Dendritic cell treated with granulocyte-macrophage colony-stimulating factor and Interleukin-4, amounts not matched to agents 40 ng/mL and 50 ng/mL, for 4 days (primary cell): Measurements from ENCODE around the gene ARHGEF12.

Experiments
- H3K27ac Mint-ChIP-seq: one replicate; pipeline ENCODE4 v1.8.0; 2022; ENCODE audit warnings: mild to moderate bottlenecking, mixed read lengths
- H3K27me3 Mint-ChIP-seq: one replicate; pipeline ENCODE4 v1.8.0; 2022; ENCODE audit warnings: mild to moderate bottlenecking, mixed read lengths
- H3K36me3 Mint-ChIP-seq: one replicate; pipeline ENCODE4 v1.8.0; 2022; ENCODE audit warnings: low read depth, mixed read lengths
- H3K4me1 Mint-ChIP-seq: one replicate; pipeline ENCODE4 v1.8.0; 2022; ENCODE audit warnings: low read depth, mixed read lengths
- H3K4me3 Mint-ChIP-seq: one replicate; pipeline ENCODE4 v1.8.0; 2022; ENCODE audit warnings: mild to moderate bottlenecking, moderate library complexity, mixed read lengths
- H3K9me3 Mint-ChIP-seq: one replicate; pipeline ENCODE4 v1.8.0; 2022; ENCODE audit warnings: mixed read lengths
- intact Hi-C: fragments of 100-400 bp; cut with micrococcal nuclease; formaldehyde crosslinking; loops from one replicate; pipeline ENCODE4 v1.15.0; 2022

Gene ARHGEF12

GRCh38 chr11:120515186-120515723 is 179.0 kb downstream of the ARHGEF12 start:
- H3K36me3 Mint-ChIP-seq, result no peaks in the 10 kb centered on the region
- no peaks in the 10 kb centered on the region for H3K4me1 Mint-ChIP-seq
- intact Hi-C loops, result loop anchor here (10.0 kb wide), 1 partner anchor 440 kb away; no protein-coding TSS in a partner anchor
- H3K27ac Mint-ChIP-seq, result no peak overlapping the region
- H3K4me3 Mint-ChIP-seq, result no peak overlapping the region
- no peaks in the 10 kb centered on the region for H3K9me3 Mint-ChIP-seq
- peaks cover 60% of the 10 kb centered on the region for H3K27me3 Mint-ChIP-seq

- no peaks in the 10 kb centered on the region for H3K9me3 Mint-ChIP-seq
- H3K4me1 Mint-ChIP-seq, result no peaks in the 10 kb centered on the region
- H3K27ac Mint-ChIP-seq, result no peak overlapping the region
- intact Hi-C loops, result loop anchor here (10.0 kb wide), 1 partner anchor 438 kb away; no protein-coding TSS in a partner anchor
- no peak overlapping the region for H3K4me3 Mint-ChIP-seq
- H3K27me3 Mint-ChIP-seq, result peaks cover 52% of the 10 kb centered on the region
- H3K36me3 Mint-ChIP-seq, result no peaks in the 10 kb centered on the region
These were observed 180.5 kb downstream of the ARHGEF12 start for GRCh38 chr11:120516461-120517389.

DNA sequence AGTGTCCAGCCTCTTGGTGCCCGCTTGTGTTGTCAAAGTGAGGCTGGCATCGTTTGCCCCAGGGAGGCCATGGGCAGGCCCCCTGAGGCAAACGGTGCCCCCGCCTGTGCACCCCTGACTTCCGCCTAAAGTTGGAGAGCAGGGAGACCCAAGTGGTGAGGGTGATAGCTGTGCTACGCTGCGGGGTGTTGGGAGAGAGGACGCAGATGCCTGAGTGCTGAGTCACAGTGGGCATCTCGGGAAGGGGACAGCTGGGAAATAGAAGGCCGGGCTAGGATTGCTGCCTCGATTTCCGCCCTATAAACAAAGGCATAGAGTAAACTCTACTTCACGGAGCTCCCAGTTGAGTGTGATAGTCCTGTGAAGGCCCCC is 181.2 kb downstream of the ARHGEF12 start:
- Mint-ChIP-seq H3K27ac (no peak overlapping the region), H3K9me3 (no peaks in the 10 kb centered on the region), H3K36me3 (no peaks in the 10 kb centered on the region), H3K27me3 (peaks cover 51% of the 10 kb centered on the region), H3K4me3 (no peak overlapping the region), H3K4me1 (no peaks in the 10 kb centered on the region)
- intact Hi-C loops, result loop anchor here (10.0 kb wide), 1 partner anchor 437 kb away; no protein-coding TSS in a partner anchor

- no peak overlapping the region for H3K4me3 Mint-ChIP-seq
- H3K9me3 Mint-ChIP-seq, result no peaks in the 10 kb centered on the region
- H3K27me3 Mint-ChIP-seq, result peaks cover 51% of the 10 kb centered on the region
- intact Hi-C loops, result loop anchor here (10.0 kb wide), 1 partner anchor 437 kb away; no protein-coding TSS in a partner anchor
- no peak overlapping the region for H3K27ac Mint-ChIP-seq
- H3K36me3 Mint-ChIP-seq, result no peaks in the 10 kb centered on the region
- H3K4me1 Mint-ChIP-seq, result no peaks in the 10 kb centered on the region
These were observed 181.6 kb downstream of the ARHGEF12 start for GRCh38 chr11:120517801-120518291.

- Mint-ChIP-seq H3K9me3 (no peaks in the 10 kb centered on the region), H3K4me3 (no peak overlapping the region), H3K27me3 (peaks cover 51% of the 10 kb centered on the region), H3K4me1 (no peaks in the 10 kb centered on the region), H3K27ac (no peak overlapping the region), H3K36me3 (no peaks in the 10 kb centered on the region)
- intact Hi-C loops, result loop anchor here (10.0 kb wide), 1 partner anchor 436 kb away; no protein-coding TSS in a partner anchor
These were observed 182.1 kb downstream of the ARHGEF12 start for GRCh38 chr11:120518356-120518755.

GRCh38 chr11:120519474-120519873 is 183.3 kb downstream of the ARHGEF12 start:
- no peaks in the 10 kb centered on the region for H3K9me3 Mint-ChIP-seq
- H3K36me3 Mint-ChIP-seq, result no peaks in the 10 kb centered on the region
- H3K27ac Mint-ChIP-seq, result no peak overlapping the region
- H3K27me3 Mint-ChIP-seq, result peaks cover 41% of the 10 kb centered on the region
- intact Hi-C loops, result loop anchor here (10.0 kb wide), 1 partner anchor 435 kb away; no protein-coding TSS in a partner anchor
- no peak overlapping the region for H3K4me3 Mint-ChIP-seq
- H3K4me1 Mint-ChIP-seq, result no peaks in the 10 kb centered on the region

GRCh38 chr11:120520091-120520822 is 184.0 kb downstream of the ARHGEF12 start:
- no peak overlapping the region for H3K27ac Mint-ChIP-seq
- no peaks in the 10 kb centered on the region for H3K36me3 Mint-ChIP-seq
- H3K4me1 Mint-ChIP-seq, result no peaks in the 10 kb centered on the region

DNA sequence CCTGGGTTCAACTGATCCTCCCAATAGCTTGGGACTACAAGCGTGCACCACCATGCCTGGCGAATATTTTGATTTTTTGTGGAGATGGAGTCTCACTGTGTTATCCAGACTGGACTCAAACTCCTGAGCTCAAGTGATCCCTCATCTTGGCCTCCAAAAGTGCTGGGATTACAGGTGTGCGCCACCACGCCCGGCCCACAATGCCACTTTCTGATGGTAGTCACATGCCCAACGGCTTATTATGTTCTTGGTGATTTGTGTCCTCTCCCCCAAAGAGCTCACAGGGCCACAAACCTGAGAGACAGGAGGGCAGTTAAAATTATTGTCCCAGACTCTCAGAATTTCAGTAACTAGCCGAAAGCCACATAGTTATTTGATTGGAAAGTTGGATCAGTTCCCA is 185.0 kb downstream of the ARHGEF12 start:
- Mint-ChIP-seq H3K9me3 (no peaks in the 10 kb centered on the region), H3K4me3 (no peak overlapping the region), H3K4me1 (no peaks in the 10 kb centered on the region), H3K27ac (no peak overlapping the region), H3K36me3 (no peaks in the 10 kb centered on the region), H3K27me3 (peaks cover 31% of the 10 kb centered on the region)
- intact Hi-C loops, result no loop called here

More at GRCh38 chr11:120520091-120520822, 184.0 kb downstream of the ARHGEF12 start:
- intact Hi-C loops, result no loop called here
- no peak overlapping the region for H3K4me3 Mint-ChIP-seq
- H3K27me3 Mint-ChIP-seq, result peaks cover 35% of the 10 kb centered on the region
- H3K9me3 Mint-ChIP-seq, result no peaks in the 10 kb centered on the region

DNA sequence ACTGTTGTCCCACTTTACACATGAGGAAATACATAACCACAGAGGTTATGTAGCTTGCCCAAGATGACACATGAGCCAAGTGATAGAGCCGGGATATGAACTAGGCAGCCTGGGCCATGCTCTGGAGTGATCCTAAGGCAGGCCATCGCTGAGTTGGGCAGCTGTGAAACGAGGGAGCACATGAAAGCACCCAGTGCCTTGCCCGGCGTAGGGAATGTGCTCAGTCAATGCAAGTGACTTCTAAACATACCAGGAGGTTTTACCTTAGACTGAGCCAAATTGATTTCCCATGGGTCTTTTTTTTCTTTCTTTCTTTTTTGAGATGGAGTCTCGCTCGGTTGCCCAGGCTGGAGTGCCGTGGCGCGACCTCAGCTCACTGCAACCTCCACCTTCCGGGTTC is 185.8 kb downstream of the ARHGEF12 start:
- Mint-ChIP-seq H3K4me1 (no peaks in the 10 kb centered on the region), H3K36me3 (no peaks in the 10 kb centered on the region), H3K4me3 (no peak overlapping the region), H3K27ac (no peak overlapping the region), H3K9me3 (no peaks in the 10 kb centered on the region), H3K27me3 (peaks cover 25% of the 10 kb centered on the region)
- intact Hi-C loops, result no loop called here

GRCh38 chr11:120522736-120523135 is 186.5 kb downstream of the ARHGEF12 start:
- Mint-ChIP-seq H3K4me1 (no peaks in the 10 kb centered on the region), H3K27ac (no peak overlapping the region), H3K27me3 (peaks cover 18% of the 10 kb centered on the region), H3K36me3 (no peaks in the 10 kb centered on the region), H3K9me3 (no peaks in the 10 kb centered on the region), H3K4me3 (no peak overlapping the region)
- intact Hi-C loops, result no loop called here

GRCh38 chr11:120523196-120523595 is 187.0 kb downstream of the ARHGEF12 start:
- Mint-ChIP-seq H3K36me3 (no peaks in the 10 kb centered on the region), H3K4me3 (no peak overlapping the region), H3K9me3 (no peaks in the 10 kb centered on the region), H3K27me3 (peaks cover 18% of the 10 kb centered on the region), H3K4me1 (no peaks in the 10 kb centered on the region), H3K27ac (no peak overlapping the region)
- intact Hi-C loops, result no loop called here

DNA sequence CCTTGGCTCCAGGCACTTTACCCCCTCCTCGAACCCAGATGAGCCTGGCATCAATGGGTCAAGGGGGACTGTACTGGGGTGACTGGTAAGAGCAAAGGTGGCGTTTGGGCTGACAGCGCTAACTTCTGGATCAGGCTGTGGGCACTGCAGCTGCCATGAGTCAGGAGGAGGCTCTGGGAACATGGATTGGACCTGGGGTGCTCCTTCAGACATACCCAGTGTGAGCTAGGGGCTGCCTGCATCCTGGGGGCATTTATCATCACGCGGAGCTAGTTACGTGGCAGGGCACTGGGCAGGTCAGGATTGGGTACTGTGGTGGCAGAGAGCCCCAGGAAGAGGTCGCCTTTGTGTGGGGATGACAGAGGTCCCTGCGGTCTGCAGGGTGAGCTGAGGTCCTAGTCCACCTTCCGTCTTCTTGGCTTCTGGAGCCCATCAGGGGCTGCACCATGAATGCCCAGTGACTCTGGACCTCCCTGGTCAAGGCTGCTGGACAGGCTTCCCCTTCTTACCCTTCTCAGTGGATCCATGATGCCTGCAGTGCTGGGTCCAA is 188.4 kb downstream of the ARHGEF12 start:
- no peaks in the 10 kb centered on the region for H3K9me3 Mint-ChIP-seq
- H3K27me3 Mint-ChIP-seq, result peaks cover 20% of the 10 kb centered on the region
- H3K4me1 Mint-ChIP-seq, result no peaks in the 10 kb centered on the region
- no peak overlapping the region for H3K4me3 Mint-ChIP-seq
- no peak overlapping the region for H3K27ac Mint-ChIP-seq
- H3K36me3 Mint-ChIP-seq, result no peaks in the 10 kb centered on the region
- intact Hi-C loops, result no loop called here

GRCh38 chr11:120525261-120526171 is 189.3 kb downstream of the ARHGEF12 start:
- Mint-ChIP-seq H3K27me3 (peaks cover 22% of the 10 kb centered on the region), H3K9me3 (no peaks in the 10 kb centered on the region), H3K4me1 (no peaks in the 10 kb centered on the region), H3K4me3 (no peak overlapping the region), H3K36me3 (no peaks in the 10 kb centered on the region), H3K27ac (no peak overlapping the region)
- intact Hi-C loops, result no loop called here
